Endodermal cell (in vitro differentiated cells): ENCODE data around the gene PITPNM3. TPM values are rescaled to one million over a fixed set of nuclear protein-coding genes. Genes with fewer than 3 reads are reported as not detected.
A peak's percentile ranks its signal among the peaks of the same experiment; 100 is the strongest.

Experiments used
- DNase-seq: peaks from one replicate; pipeline ENCODE4 v3.0.0-alpha.2; 2017
- H3K27ac ChIP-seq: 2 replicates; pipeline ENCODE4 v1.5.1; 2013; ENCODE audit warnings: mild to moderate bottlenecking, low read depth, low read length, moderate library complexity
- H3K27me3 ChIP-seq: 2 replicates; pipeline ENCODE4 v1.6.1; 2013; ENCODE audit warnings: mild to moderate bottlenecking, low read length, moderate library complexity; ENCODE audit not compliant: insufficient read depth, control insufficient read depth, poor library complexity, severe bottlenecking
- H3K36me3 ChIP-seq: 2 replicates; pipeline ENCODE4 v1.7.0; 2013; ENCODE audit warnings: mild to moderate bottlenecking, low read length, moderate library complexity; ENCODE audit not compliant: control insufficient read depth, insufficient read depth
- H3K4me1 ChIP-seq: one replicate; pipeline ENCODE4 v1.7.0; 2013; ENCODE audit warnings: low read length; ENCODE audit not compliant: control insufficient read depth, insufficient read depth
- H3K4me3 ChIP-seq: 2 replicates; pipeline ENCODE4 v1.5.1; 2013; ENCODE audit warnings: mild to moderate bottlenecking, low read length, moderate library complexity
- H3K9ac ChIP-seq: 2 replicates; pipeline ENCODE4 v1.6.1; 2013; ENCODE audit warnings: mild to moderate bottlenecking, low read length, moderate library complexity; ENCODE audit not compliant: poor library complexity, severe bottlenecking; ENCODE audit errors: extremely low read depth
- H3K9me3 ChIP-seq: 2 replicates; pipeline ENCODE4 v1.6.1; 2013; ENCODE audit warnings: mild to moderate bottlenecking, low read length, moderate library complexity; ENCODE audit not compliant: control insufficient read depth
- H3K27ac Mint-ChIP-seq: 2 replicates; pipeline ENCODE4 v1.8.0; 2020; ENCODE audit warnings: mixed read lengths
- H3K27me3 Mint-ChIP-seq: 2 replicates; pipeline ENCODE4 v1.8.0; 2021; ENCODE audit warnings: mild to moderate bottlenecking, mixed read lengths; ENCODE audit not compliant: insufficient read depth
- H3K36me3 Mint-ChIP-seq: 2 replicates; pipeline ENCODE4 v1.8.0; 2020; ENCODE audit warnings: low read depth, mixed read lengths
- H3K4me1 Mint-ChIP-seq: 2 replicates; pipeline ENCODE4 v1.8.0; 2020; ENCODE audit warnings: mixed read lengths
- H3K4me3 Mint-ChIP-seq: 2 replicates; pipeline ENCODE4 v1.8.0; 2020; ENCODE audit warnings: mild to moderate bottlenecking, moderate library complexity, mixed read lengths
- H3K9me3 Mint-ChIP-seq: 2 replicates; pipeline ENCODE4 v1.8.0; 2020; ENCODE audit warnings: mild to moderate bottlenecking, mixed read lengths
- WGBS, 2 experiments: methylation state at CpG; one replicate each; pipeline versions ENCODE4 v1.1.5 to v1.1.7; 2013; ENCODE audit warnings: missing lambda C conversion rate in 2 of 2, mixed read lengths in 1 of 2; ENCODE audit not compliant: insufficient coverage in 1 of 2, insufficient read length in 1 of 2; 5-methylcytosine and 5-hydroxymethylcytosine counted together
- total RNA-seq, 2 donors: library from RNA; stranded (reverse); fragmentation: NEBNext Ultra II Directional in 1 of 2; extraction: Animal tissue kit (Norgen Biotek cat#: 25700) in 1 of 2; gene quantifications; 2 replicates in 1 of 2; 3 replicates in 1 of 2; pipeline ENCODE4 v1.2.1, GENCODE V29; 2021
- TF ChIP-seq, protein P1 (sequence below): fragments of 200-600 bp; sonication (generic); conservative IDR thresholded peaks from 2 replicates; pipeline ENCODE4 v1.5.0; 2021; ENCODE audit warnings: antibody characterized with exemption, mild to moderate bottlenecking

The PITPNM3 gene
- total RNA-seq, 2 donors from 2014 or later: 1.8 to 2.7 TPM

DNA sequence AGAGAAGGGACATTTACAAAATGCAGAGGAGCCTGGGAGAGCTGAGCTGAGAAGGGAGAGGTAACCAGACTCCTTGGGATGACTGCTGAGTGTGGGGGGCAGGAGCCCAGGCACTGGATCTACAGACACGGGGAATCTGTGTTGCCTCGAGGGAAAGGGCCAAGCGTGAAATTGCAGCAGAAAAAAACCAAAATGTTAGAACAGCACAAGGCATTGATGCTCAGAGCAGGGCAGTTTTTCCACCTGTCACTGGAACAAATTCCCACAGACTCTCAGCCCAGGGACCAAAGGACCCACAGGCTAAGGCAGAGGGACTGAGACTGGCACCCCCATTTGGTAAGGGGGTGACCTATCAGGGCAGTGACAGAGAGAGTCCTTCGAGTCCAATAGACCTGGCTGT lies 2.0 kb downstream of the PITPNM3 start:
- Mint-ChIP-seq H3K4me3 (peak overlapping the region; percentile 60), H3K36me3 (no peaks in the 10 kb centered on the region), H3K27ac (no peak overlapping the region), H3K27me3 (peaks cover 56% of the 10 kb centered on the region), H3K4me1 (peaks cover 6% of the 10 kb centered on the region), H3K9me3 (no peaks in the 10 kb centered on the region)
- Histone ChIP-seq H3K27ac (no peak overlapping the region), H3K36me3 (no peaks in the 10 kb centered on the region), H3K9me3 (no peaks in the 10 kb centered on the region), H3K27me3 (peaks cover 48% of the 10 kb centered on the region), H3K4me1 (no peaks in the 10 kb centered on the region), H3K9ac (no peak overlapping the region), H3K4me3 (no peak overlapping the region)
- TF ChIP-seq, protein P1, sequence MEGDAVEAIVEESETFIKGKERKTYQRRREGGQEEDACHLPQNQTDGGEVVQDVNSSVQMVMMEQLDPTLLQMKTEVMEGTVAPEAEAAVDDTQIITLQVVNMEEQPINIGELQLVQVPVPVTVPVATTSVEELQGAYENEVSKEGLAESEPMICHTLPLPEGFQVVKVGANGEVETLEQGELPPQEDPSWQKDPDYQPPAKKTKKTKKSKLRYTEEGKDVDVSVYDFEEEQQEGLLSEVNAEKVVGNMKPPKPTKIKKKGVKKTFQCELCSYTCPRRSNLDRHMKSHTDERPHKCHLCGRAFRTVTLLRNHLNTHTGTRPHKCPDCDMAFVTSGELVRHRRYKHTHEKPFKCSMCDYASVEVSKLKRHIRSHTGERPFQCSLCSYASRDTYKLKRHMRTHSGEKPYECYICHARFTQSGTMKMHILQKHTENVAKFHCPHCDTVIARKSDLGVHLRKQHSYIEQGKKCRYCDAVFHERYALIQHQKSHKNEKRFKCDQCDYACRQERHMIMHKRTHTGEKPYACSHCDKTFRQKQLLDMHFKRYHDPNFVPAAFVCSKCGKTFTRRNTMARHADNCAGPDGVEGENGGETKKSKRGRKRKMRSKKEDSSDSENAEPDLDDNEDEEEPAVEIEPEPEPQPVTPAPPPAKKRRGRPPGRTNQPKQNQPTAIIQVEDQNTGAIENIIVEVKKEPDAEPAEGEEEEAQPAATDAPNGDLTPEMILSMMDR: no peak
- WGBS, 2 experiments: 84 to 85% methylated on average over 3 to 4 of the region's 4 CpGs
- DNase-seq: no peak

GRCh38 chr17:6551869-6552531 lies 4.4 kb downstream of the PITPNM3 start:
- 87 to 88% methylated on average over 7 to 11 of the region's 11 CpGs for WGBS, 2 experiments
- H3K27ac ChIP-seq: no peak overlapping the region
- no peaks in the 10 kb centered on the region for H3K9me3 Mint-ChIP-seq
- no peaks in the 10 kb centered on the region for H3K4me1 ChIP-seq
- DNase-seq: no peak
- peaks cover 34% of the 10 kb centered on the region for H3K27me3 Mint-ChIP-seq
- H3K4me3 ChIP-seq: no peak overlapping the region
- no peaks in the 10 kb centered on the region for H3K36me3 ChIP-seq
- no peaks in the 10 kb centered on the region for H3K36me3 Mint-ChIP-seq
- TF ChIP-seq, protein P1: no peak
- H3K4me1 Mint-ChIP-seq: peaks cover 6% of the 10 kb centered on the region
- H3K27me3 ChIP-seq: peaks cover 33% of the 10 kb centered on the region
- no peak overlapping the region for H3K9ac ChIP-seq
- H3K9me3 ChIP-seq: no peaks in the 10 kb centered on the region
- no peak overlapping the region for H3K4me3 Mint-ChIP-seq
- H3K27ac Mint-ChIP-seq: no peak overlapping the region

GRCh38 chr17:6551356-6551755 lies 5.0 kb downstream of the PITPNM3 start:
- H3K9me3 Mint-ChIP-seq: no peaks in the 10 kb centered on the region
- H3K36me3 ChIP-seq: no peaks in the 10 kb centered on the region
- peaks cover 29% of the 10 kb centered on the region for H3K27me3 ChIP-seq
- TF ChIP-seq, protein P1: no peak
- no peaks in the 10 kb centered on the region for H3K4me1 ChIP-seq
- WGBS, 2 experiments: 89 to 93% methylated on average over 5 of the region's 5 CpGs
- no peaks in the 10 kb centered on the region for H3K36me3 Mint-ChIP-seq
- no peak overlapping the region for H3K4me3 ChIP-seq
- H3K4me1 Mint-ChIP-seq: peaks cover 6% of the 10 kb centered on the region
- no peak overlapping the region for H3K4me3 Mint-ChIP-seq
- H3K27ac Mint-ChIP-seq: no peak overlapping the region
- H3K27ac ChIP-seq: no peak overlapping the region
- H3K9ac ChIP-seq: no peak overlapping the region
- H3K27me3 Mint-ChIP-seq: peaks cover 29% of the 10 kb centered on the region
- H3K9me3 ChIP-seq: no peaks in the 10 kb centered on the region
- DNase-seq: no peak
